ENCODE measurements around the gene CDCP1.

GRCh38 chr3:45054196-45054857 lies 91.9 kb downstream of the CDCP1 start:
- TF ChIP-seq EZH2 (IDR thresholded peaks at IDR 0.05) (no peak), POLR2AphosphoS5 (IDR thresholded peaks at IDR 0.05; ENCODE audit: borderline replicate concordance, low read depth, low read length) (no peak)
